NCI-H146 treated with DMSO at 0.1 percent for 48 hours (cell line): Measurements from ENCODE around the gene NANS.
"Not testable (repeated sequence)": the region's sequence is repeated elsewhere in the genome, so short reads cannot be mapped to it uniquely, and the experiment has no call there.

ENCODE experiments used
- DNase-seq: peaks from one replicate; lab custom pipeline; 2025; ENCODE audit not compliant: unreplicated experiment; lab: John Stamatoyannopoulos, UW

NANS gene

DNA sequence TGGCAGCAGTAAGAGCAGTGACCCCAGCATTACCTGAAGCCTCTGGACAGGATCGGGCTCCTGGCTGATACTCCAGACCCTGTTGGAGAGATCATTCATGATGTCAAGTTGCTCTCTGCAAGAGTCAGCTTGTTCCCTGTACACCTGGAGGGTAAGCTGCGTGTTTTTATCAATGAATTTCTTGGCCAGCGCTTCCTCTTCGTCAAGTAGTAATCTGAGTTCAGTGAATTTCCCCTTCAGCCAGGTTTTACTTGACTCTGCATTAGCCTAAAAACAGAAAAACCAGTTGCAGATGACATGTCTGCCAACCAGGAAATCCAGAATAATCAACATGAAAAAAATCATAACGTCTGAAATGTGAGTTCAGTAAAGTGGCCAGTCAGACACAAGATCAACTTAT, 43.4 kb downstream of the NANS start:
- DNase-seq, result peak; percentile 29

DNA sequence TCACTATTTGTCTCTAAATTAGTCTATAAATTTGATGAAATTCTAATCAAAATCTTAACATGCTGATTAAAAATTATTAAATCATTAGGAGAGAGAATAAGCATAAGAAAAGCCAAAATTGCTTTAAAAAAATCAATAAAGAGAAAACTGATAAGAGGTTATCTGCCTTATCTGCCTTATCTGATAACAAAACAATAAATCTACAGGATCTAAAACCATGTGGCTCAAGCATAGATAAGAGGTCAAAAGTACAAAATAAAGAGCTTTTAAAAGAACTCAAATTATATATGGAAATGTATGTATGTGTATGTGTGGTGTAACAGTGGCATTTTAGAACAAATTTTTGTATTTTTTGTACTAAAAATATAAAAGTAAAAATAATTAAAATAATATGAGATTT, 43.9 kb downstream of the NANS start:
- DNase-seq, result peak; percentile 54

DNA sequence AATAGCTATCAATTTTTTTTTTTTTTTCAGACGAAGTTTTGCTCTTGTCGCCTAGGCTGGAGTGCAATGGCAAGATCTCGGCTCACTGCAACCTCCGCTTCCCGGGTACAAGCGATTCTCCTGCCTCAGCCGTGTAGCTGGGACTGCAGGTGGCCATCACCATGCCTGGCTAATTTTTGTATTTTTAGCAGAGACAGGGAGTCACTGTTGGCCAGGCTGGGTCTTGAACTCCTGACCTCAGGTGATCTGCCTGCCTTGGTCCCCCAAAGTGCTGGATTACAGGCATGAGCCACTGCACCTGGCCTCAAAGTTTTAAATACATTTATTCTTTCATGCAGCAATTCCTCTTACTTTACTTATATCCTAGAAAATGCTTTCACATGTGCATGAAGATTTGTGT, 44.9 kb downstream of the NANS start:
- no peak for DNase-seq

DNA sequence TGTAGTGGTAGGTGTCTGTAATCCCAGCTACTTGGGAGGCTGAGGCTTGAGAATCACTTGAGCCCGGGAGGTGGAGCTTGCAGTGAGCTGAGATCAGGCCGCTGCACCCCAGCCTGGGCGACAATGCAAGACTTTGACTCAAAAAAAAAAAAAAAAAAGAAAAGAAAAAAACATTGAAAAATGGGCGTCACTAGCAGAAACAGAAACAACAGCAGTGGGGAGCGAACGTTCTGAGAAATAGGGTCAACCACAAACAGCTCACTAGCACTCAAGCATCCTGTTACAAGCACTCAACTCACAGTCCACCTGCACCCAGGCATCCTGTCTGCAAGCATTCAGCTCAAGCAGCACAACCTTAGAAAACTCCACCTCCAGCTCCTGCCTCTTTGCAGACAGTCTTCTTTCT, 45.3 kb downstream of the NANS start:
- DNase-seq, result no peak

- DNase-seq, result no peak
Observed at GRCh38 chr9:98104445-98104881, 47.9 kb downstream of the NANS start.

GRCh38 chr9:98105006-98105405, 48.5 kb downstream of the NANS start:
- DNase-seq, result no peak

GRCh38 chr9:98107926-98108325, 51.4 kb downstream of the NANS start:
- DNase-seq, result no peak

- no peak for DNase-seq
Observed at GRCh38 chr9:98108531-98109031, 52.0 kb downstream of the NANS start.

GRCh38 chr9:98109052-98109451, 52.5 kb downstream of the NANS start:
- no peak for DNase-seq

DNA sequence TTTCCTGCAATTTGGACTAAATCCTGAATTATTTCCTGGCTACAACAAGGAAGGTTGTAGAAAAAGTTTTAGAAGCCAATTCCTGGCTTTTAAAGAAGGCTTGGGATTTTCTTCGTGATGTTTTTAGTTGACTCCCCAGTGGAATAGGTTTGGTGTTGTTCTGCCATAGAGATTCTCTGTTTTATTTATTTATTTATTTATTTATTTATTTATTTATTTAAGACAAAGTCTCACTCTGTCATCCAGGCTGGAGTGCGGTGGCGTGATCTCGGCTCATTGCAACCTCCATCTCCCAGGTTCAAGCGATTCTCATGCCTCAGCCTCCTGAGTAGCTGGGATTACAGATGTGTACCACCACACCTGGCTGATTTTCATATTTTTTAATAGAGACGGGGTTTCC, 60.6 kb downstream of the NANS start:
- not testable (repeated sequence) for DNase-seq

GRCh38 chr9:98117984-98118639, 61.6 kb downstream of the NANS start:
- DNase-seq, result no peak

- peak; percentile 7 for DNase-seq
Observed at GRCh38 chr9:98118640-98119601, 62.4 kb downstream of the NANS start, which contains the start of gene TRIM14. TSS of gene TRIM14 (minus strand) at chr9:98119222. CDS start at chr9:98119188, 34 bp downstream.

DNA sequence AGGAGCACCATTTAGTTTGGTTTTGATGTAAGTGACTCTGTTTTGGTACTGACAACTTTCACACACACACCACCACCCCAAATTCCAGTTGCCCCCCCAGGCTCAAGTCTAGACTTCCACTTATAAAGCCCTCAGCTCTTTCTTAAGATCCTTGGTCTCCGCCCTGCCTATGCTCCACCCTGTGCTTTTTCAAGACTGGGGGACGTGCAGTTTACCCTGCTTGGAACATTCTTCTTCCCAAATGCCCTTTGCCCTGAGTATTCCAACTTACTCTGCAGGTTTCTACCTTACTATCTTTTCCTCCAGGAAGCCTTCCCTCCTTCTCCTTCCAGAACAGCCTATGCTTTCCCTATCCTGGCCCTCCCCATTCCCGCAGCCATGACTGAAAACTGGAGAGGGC, 63.9 kb downstream of the NANS start:
- no peak for DNase-seq

DNA sequence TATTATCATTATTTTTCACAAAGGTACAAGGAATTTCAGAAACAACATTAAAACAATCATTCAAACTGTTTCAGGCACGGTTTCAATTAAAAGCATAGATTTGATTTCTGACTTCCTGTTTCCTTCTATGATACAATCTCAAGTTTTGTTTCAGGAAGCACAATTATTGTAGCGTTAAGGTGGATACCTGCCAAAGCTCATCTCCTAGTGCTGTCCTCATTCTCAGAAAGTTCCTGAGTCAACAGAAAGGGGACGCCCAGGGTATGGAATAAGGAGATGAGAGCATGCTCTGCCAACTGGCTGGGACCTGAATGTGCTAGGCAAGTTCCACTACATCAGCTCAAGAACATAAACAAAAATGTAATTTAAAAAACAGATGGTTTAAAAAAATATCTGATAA, 64.5 kb downstream of the NANS start:
- no peak for DNase-seq

- DNase-seq, result not testable (repeated sequence)
Observed at GRCh38 chr9:98124091-98124490, 67.6 kb downstream of the NANS start.

GRCh38 chr9:98124637-98125426, 68.3 kb downstream of the NANS start:
- DNase-seq, result no peak

- DNase-seq, result no peak
Observed at GRCh38 chr9:98127226-98127625, 70.7 kb downstream of the NANS start.

- no peak for DNase-seq
Observed at GRCh38 chr9:98128316-98128715, 71.8 kb downstream of the NANS start.

- DNase-seq, result no peak
Observed at GRCh38 chr9:98129451-98129881, 72.9 kb downstream of the NANS start.

- not testable (repeated sequence) for DNase-seq
Observed at GRCh38 chr9:98130060-98130459, 73.5 kb downstream of the NANS start.
